ENCODE data around the gene AFAP1L1. TPM values are rescaled to one million over a fixed set of nuclear protein-coding genes. Genes with fewer than 3 reads are reported as not detected.
A peak's percentile ranks its signal among the peaks of the same experiment; 100 is the strongest.
"Not testable (repeated sequence)": the region's sequence is repeated elsewhere in the genome, so short reads cannot be mapped to it uniquely, and the experiment has no call there.

Gene AFAP1L1
- total RNA-seq, 8 experiments from 2014 or later, result 0.17 to 5.0 (median 1.2) TPM

DNA sequence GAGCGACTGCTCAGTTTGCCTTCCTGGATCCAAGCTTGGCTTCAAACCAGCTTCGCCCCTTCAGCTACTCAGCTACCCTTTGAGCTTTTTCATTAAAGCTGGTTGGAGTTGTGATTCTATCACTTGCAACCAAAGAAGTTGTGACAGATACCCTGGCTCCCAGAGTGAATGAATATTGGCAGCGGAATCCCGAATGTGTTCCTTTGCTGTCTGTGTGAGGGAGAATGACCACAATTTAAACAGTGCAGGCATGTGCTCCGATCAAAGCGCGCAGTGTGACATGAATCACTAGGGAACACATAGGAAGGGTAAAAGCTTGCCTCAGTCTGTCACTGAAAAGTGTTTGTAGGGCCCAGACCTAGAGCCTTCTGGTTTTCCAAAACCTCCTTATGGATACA lies 6.6 kb upstream of the AFAP1L1 start:
- no peak overlapping the region for H3K27ac ChIP-seq
- in situ Hi-C loops (cut with MboI; ENCODE audit: low pct_unique_long_range_greater_than_20kb in 2 of 9, low sequenced_read_pairs in 9 of 9, unreplicated experiment in 9 of 9), result loop anchor here in 6 of 9 experiments (25.0 kb wide), 2 partner anchors 128 to 528 kb away; partner anchors contain the start of gene ABLIM3 (in 2 of the 6)
- whole genome bisulfite sequencing, 10 experiments, result 63 to 95% (median 84%) methylated on average over 4 to 7 of the region's 7 CpGs; no CpG with 5 or more reads in 2 of the 10 experiments

DNA sequence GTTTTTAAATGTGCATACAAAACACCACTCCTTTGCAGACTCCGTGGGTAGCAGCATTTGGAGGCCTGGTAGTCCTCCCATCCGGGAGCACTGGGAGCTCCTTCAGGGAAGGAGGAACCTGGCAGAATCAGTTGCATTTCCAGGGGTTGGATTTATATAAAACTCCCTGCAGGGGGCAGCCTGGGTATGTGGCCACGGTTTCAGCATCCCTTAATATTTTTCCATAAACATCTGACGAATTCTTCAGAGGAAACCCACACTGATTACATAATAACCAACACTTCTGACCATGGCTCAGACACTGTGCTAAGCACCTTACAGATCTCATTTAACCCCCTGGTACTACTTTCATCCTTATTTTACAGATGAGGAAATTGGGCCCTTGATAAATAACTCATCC lies 6.1 kb upstream of the AFAP1L1 start:
- H3K4me1 ChIP-seq (replicated peaks in 1 of 2), result no peaks in the 10 kb centered on the region
- peak in 3 of 8 experiments; percentile 63 to 72 (median 70) for ATAC-seq (replicated peaks in 6 of 8)
- in situ Hi-C loops (cut with MboI; ENCODE audit: low pct_unique_long_range_greater_than_20kb in 2 of 9, low sequenced_read_pairs in 9 of 9, unreplicated experiment in 9 of 9), result loop anchor here in 6 of 9 experiments (25.0 kb wide), 2 partner anchors 128 to 528 kb away; partner anchors contain the start of gene ABLIM3 (in 2 of the 6)
- H3K4me3 ChIP-seq, result no peak overlapping the region
- H3K27ac ChIP-seq, result no peak overlapping the region
- WGBS, 10 experiments, result 0 to 86% (median 36%) methylated on average over 1 to 4 of the region's 4 CpGs; no CpG with 5 or more reads in 3 of the 10 experiments

More for the DNA sequence above, 6.6 kb upstream of the AFAP1L1 start:
- no peak for ATAC-seq (replicated peaks in 6 of 8)
- H3K4me1 ChIP-seq (replicated peaks in 1 of 2), result no peaks in the 10 kb centered on the region
- H3K4me3 ChIP-seq, result no peak overlapping the region

DNA sequence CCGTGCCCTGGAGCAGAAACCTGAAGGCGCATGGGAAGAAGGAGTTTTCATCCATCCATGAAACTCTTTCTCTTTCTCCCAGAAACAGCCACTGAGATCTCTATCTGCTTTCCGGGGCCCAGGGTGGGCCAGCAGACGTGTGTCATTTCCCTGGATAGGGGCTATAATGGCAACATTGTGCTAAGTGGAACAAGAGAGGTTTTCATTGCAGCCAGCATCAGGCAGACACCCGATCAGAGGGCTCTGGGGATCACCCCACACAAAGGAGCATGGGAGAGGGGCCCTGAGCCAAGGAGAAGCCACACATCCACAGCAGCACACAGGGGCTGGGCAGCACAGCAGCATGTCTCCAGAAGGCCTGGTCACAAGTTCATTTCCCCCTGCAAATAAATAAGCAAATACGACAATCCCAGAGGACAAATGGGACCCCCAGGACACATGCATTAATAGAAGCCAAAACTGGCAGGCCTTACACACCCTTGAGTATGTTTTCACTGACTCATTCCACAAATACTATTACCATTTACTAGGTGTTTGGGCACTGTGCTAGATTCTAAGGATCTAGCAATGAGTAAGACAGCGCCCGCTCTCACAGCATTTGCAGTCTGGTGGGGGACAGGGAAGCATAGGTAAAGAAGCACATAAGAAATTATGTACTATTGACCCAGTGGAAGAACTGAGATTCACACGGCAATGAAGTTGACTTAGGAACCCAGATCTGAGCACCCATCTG lies 4.3 kb upstream of the AFAP1L1 start:
- H3K4me3 ChIP-seq, result no peak overlapping the region
- peaks cover under 1 to 1% of the 10 kb centered on the region in 2 donors for H3K4me1 ChIP-seq (replicated peaks in 1 of 2)
- ATAC-seq (replicated peaks in 6 of 8), result no peak
- H3K27ac ChIP-seq, result no peak overlapping the region
- in situ Hi-C loops (cut with MboI; ENCODE audit: low pct_unique_long_range_greater_than_20kb in 2 of 9, low sequenced_read_pairs in 9 of 9, unreplicated experiment in 9 of 9), result loop anchor here in 6 of 9 experiments (25.0 kb wide), 2 partner anchors 130 to 530 kb away; partner anchors contain the start of gene ABLIM3 (in 2 of the 6)
- 43 to 100% (median 70%) methylated on average over 1 to 3 of the region's 9 CpGs; no CpG with 5 or more reads in 5 of the 10 experiments for WGBS, 10 experiments

DNA sequence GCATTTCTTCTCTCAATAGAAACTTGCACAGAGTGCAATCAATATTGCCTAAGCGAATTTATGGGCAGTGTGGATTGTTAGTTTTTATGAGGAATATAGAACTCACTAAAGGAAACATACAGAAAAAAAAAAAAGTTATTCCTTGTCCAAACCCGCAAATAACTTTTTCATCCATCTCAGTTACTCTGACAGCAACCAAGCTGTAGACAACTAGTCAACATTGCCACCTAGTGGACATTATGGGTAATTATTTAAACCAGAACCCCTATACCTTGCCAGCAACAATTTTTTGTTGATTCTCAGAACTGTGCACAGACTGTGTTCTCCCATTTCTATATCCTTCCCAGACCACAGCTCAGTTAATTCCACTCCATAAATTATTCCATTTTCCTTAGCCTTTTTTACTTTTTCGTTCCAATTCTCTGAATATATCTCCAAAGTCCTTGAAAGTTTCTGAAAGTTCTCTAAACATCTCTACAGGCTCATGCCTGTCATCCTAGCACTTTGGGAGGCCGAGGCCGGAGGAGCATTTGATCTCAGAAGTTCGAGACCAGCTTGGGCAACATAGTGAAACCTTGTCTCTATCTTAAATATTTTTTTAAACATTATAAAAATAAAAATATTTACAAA lies 2.6 kb upstream of the AFAP1L1 start:
- H3K4me1 ChIP-seq (replicated peaks in 1 of 2), result peaks cover 5 to 6% of the 10 kb centered on the region in 2 donors
- in situ Hi-C loops (cut with MboI; ENCODE audit: low pct_unique_long_range_greater_than_20kb in 2 of 9, low sequenced_read_pairs in 9 of 9, unreplicated experiment in 9 of 9), result loop anchor here in 6 of 9 experiments (25.0 kb wide), 2 partner anchors 132 to 532 kb away; partner anchors contain the start of gene ABLIM3 (in 2 of the 6)
- WGBS, 10 experiments, result 13 to 47% (median 35%) methylated on average over 4 to 6 of the region's 6 CpGs
- H3K27ac ChIP-seq, result no peak overlapping the region
- peak in 2 of 8 experiments; percentile 3 for ATAC-seq (replicated peaks in 6 of 8)
- no peak overlapping the region for H3K4me3 ChIP-seq

DNA sequence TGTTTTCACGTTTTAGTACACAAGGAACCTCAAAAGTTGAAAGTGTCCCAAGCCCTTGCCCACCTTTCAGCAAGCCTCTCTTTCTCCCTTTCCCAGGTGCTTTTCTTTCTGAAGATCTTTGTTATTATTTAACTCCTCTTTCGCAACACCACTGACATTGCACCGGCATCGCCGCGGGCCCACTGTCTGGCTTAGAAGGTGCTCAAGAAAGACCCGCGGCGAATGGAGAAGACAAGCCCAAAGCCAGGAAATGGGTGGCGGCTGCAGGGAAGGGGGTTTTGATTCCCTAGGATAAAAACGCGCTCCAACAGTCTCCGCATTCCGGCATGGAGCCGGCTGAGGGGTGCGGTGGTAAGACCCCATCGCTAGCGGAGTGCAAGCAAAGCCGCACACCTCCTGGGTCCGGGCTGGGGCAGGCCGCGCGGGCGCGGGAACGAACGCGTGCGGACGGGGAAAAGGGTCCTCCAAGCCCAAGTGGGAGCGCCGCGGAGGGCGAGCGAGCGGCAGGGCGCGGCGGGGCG lies 404 bp upstream of the AFAP1L1 start:
- no peak for ATAC-seq (replicated peaks in 6 of 8)
- in situ Hi-C loops (cut with MboI; ENCODE audit: low pct_unique_long_range_greater_than_20kb in 2 of 9, low sequenced_read_pairs in 9 of 9, unreplicated experiment in 9 of 9), result loop anchor here in 6 of 9 experiments (25.0 kb wide), 2 partner anchors 134 to 534 kb away; partner anchors contain the start of gene ABLIM3 (in 2 of the 6)
- H3K27ac ChIP-seq, result no peak overlapping the region
- WGBS, 10 experiments, result 6 to 29% (median 17%) methylated on average over 1 to 29 of the region's 40 CpGs
- H3K4me3 ChIP-seq, result peak overlapping the region; percentile 26 to 50 (median 46)
- peaks cover 5 to 6% of the 10 kb centered on the region in 2 donors for H3K4me1 ChIP-seq (replicated peaks in 1 of 2)

DNA sequence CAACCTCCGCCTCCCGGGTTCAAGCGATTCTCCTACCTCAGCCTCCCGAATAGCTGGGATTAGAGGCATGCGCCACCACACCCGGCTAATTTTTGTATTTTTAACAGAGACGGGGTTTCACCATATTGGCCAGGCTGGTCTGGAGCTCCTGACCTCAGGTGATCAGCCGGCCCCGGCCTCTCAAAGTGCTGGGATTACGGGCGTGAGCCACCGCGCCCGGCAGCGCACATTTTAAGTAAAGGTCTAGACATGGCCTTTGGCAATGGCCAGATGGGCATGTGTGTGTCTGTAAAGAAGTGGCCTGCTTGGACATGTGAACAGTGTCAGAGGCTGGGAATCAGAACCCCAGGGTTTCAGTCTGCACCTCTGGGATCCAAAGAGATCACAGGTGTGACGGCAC lies 1.1 kb downstream of the AFAP1L1 start:
- 31 to 100% (median 55%) methylated on average over 1 to 12 of the region's 16 CpGs; no CpG with 5 or more reads in 5 of the 10 experiments for WGBS, 10 experiments
- in situ Hi-C loops (cut with MboI; ENCODE audit: low pct_unique_long_range_greater_than_20kb in 2 of 9, low sequenced_read_pairs in 9 of 9, unreplicated experiment in 9 of 9), result loop anchor here in 6 of 9 experiments (25.0 kb wide), 2 partner anchors 135 to 535 kb away; partner anchors contain the start of gene ABLIM3 (in 2 of the 6)
- H3K4me3 ChIP-seq, result peak overlapping the region in 2 of 5 donors; percentile 43 to 50
- not testable (repeated sequence) for H3K27ac ChIP-seq; H3K4me1 ChIP-seq (replicated peaks in 1 of 2); ATAC-seq (replicated peaks in 6 of 8)

DNA sequence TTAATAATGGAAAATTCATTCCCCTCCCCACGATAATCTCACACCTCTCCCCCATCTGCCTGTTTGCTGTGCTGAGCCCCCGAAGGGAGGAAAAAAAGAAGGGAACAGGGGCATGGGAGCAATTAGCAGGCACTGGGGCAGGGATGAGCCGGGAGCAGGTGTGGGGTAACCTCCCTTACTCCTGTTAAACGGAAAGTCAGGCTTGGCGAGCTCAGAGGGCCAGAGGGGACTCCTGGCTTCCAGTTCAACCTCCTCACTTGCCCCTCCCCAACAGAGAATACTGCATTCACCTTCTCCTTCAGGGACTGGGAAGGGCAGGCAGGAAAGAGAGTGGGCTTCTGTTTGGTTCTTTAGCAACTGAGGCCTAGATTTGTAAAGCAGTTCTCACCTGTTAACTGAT lies 1.6 kb downstream of the AFAP1L1 start:
- WGBS, 10 experiments, result 40 to 100% (median 83%) methylated on average over 1 to 4 of the region's 5 CpGs; no CpG with 5 or more reads in 5 of the 10 experiments
- no peak overlapping the region for H3K27ac ChIP-seq
- in situ Hi-C loops (cut with MboI; ENCODE audit: low pct_unique_long_range_greater_than_20kb in 2 of 9, low sequenced_read_pairs in 9 of 9, unreplicated experiment in 9 of 9), result loop anchor here in 6 of 9 experiments (25.0 kb wide), 2 partner anchors 136 to 536 kb away; partner anchors contain the start of gene ABLIM3 (in 2 of the 6)
- H3K4me3 ChIP-seq, result no peak overlapping the region
- peaks cover 5 to 6% of the 10 kb centered on the region in 2 donors for H3K4me1 ChIP-seq (replicated peaks in 1 of 2)
- ATAC-seq (replicated peaks in 6 of 8), result no peak

DNA sequence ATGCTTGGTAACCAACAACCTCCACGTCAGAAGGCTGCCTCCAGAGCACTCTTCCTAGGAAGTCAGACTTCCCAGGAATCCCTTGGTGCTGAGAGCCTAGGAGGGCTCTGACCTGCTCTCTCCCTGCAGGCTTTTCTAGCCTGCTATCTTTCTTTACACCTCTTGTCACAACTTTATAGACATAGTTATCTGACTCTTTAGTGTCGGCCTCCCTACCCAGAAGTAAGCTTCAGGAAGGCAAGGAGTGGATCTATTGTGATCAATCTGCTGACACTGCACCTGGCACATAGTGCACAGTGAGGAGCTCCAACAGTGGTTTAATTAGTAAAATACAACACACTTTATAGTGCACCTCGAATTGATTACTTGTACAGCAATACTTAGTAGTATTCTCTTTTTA lies 2.3 kb downstream of the AFAP1L1 start:
- WGBS, 10 experiments, result 0 to 83% (median 60%) methylated on average over 1 to 3 of the region's 3 CpGs; no CpG with 5 or more reads in 4 of the 10 experiments
- in situ Hi-C loops (cut with MboI; ENCODE audit: low pct_unique_long_range_greater_than_20kb in 2 of 9, low sequenced_read_pairs in 9 of 9, unreplicated experiment in 9 of 9), result loop anchor here in 6 of 9 experiments (25.0 kb wide), 2 partner anchors 137 to 537 kb away; partner anchors contain the start of gene ABLIM3 (in 2 of the 6)
- ATAC-seq (replicated peaks in 6 of 8), result no peak
- Histone ChIP-seq H3K4me1 (replicated peaks in 1 of 2) (peaks cover 5 to 6% of the 10 kb centered on the region in 2 donors), H3K27ac (no peak overlapping the region), H3K4me3 (no peak overlapping the region)

DNA sequence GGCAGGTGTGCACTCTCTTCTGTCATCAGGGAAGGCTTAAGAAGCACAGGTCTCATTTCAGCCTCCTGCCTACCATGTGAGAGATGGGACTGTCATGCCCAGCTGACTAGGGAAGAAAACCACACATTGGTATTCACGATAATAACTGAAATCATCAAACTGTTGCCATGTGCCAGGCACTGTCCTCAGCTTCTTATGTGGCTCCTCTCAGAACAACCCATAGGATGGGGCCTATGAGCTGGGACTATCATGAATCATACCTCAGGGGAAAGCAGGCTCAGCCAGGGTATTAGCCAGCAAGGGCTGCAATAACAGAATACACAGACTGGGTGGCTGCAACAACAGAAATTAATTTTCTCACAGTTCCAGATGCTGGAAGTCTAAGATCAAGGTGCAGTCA lies 3.3 kb downstream of the AFAP1L1 start:
- Histone ChIP-seq H3K4me3 (no peak overlapping the region), H3K27ac (no peak overlapping the region), H3K4me1 (replicated peaks in 1 of 2) (peaks cover 5 to 6% of the 10 kb centered on the region in 2 donors)
- ATAC-seq (replicated peaks in 6 of 8), result no peak
- in situ Hi-C loops (cut with MboI; ENCODE audit: low pct_unique_long_range_greater_than_20kb in 2 of 9, low sequenced_read_pairs in 9 of 9, unreplicated experiment in 9 of 9), result loop anchor here in 6 of 9 experiments (25.0 kb wide), 2 partner anchors 138 to 538 kb away; partner anchors contain the start of gene ABLIM3 (in 2 of the 6)
- 17 to 100% (median 100%) methylated on average over 1 of the region's 1 CpG; no CpG with 5 or more reads in 6 of the 10 experiments for WGBS, 10 experiments

DNA sequence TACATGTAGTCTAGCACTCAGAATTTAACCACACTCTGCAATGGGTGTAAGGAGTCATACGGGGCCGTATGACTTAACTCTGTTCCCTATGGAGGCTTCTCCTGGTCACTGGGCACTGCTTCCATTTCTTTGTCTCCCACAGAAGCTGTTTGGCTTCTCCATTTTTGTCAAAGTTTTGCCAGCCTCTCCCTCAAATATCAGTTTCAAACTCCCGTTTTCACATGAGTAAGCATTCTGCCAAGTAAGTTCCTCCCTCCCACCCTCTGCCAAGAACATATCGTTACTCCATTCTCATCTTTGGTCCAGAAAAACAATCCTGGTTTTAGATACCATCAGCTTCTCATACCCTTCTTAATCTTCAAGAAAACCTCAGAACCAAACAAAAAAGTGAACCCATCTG lies 6.1 kb downstream of the AFAP1L1 start:
- Histone ChIP-seq H3K4me1 (replicated peaks in 1 of 2) (peaks cover under 1% of the 10 kb centered on the region in 2 donors), H3K27ac (no peak overlapping the region), H3K4me3 (no peak overlapping the region)
- no peak for ATAC-seq (replicated peaks in 6 of 8)
- in situ Hi-C loops (cut with MboI; ENCODE audit: low pct_unique_long_range_greater_than_20kb in 2 of 9, low sequenced_read_pairs in 9 of 9, unreplicated experiment in 9 of 9), result no loop called here
- WGBS, 10 experiments, result 17 to 79% (median 49%) methylated on average over 1 to 4 of the region's 4 CpGs; no CpG with 5 or more reads in 4 of the 10 experiments

DNA sequence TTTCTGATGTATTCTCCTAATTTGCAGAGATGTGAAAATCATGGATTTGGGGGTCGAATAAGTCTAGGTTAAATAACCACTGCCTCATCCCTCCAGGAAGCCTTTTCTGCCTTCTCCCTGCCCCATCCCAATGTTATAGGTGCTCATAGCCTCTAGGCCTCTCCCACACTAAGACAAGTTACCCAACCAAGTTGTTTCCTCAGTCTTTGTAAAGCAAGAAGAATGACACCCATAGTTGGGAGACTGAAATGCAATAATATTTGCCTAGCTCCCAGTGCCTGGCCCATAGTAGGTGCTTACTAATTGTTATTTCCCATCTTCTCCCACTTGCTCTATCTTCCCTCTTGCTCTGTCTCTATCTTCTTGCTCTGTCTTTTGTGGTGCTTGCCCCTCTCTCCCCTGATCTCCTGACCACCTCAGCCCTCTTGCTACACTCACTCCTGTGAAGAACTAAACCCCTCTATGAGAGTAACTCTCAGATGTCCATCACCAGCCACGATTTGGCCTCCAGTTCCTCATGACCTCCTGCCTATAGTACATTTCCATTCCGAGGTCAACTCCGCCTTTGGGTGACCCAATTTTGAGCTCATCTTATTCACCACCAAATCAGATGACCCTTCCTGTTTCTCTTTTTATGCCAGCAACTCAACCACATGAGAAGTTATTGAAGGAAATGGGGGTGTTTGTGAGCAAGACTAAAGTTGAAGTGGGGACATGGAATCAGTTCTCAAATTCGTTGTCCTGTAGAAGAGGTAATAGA lies 7.0 kb downstream of the AFAP1L1 start:
- no peak for ATAC-seq (replicated peaks in 6 of 8)

DNA sequence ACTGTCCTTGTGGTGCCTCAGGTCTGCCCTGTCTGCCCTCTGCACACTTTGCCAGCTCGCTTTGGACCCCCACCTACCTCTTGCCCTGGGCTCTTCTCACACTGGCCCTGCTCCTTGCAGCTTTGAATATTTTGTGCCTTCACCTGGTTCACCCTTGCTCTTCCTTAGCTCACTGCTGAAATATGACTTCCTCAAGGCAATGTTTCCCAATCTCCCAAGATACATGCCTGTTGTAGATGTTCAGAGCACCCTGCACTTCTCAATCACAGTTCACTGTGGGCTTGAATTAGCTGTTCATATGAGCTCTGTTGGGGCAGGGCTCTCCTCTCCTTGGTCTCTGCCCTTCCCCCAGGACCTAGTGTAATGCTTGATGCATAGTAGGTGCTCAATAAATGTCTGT lies 8.0 kb downstream of the AFAP1L1 start:
- ATAC-seq (replicated peaks in 6 of 8), result no peak
- Histone ChIP-seq H3K4me3 (no peak overlapping the region), H3K27ac (no peak overlapping the region), H3K4me1 (replicated peaks in 1 of 2) (no peaks in the 10 kb centered on the region)
- in situ Hi-C loops (cut with MboI; ENCODE audit: low pct_unique_long_range_greater_than_20kb in 2 of 9, low sequenced_read_pairs in 9 of 9, unreplicated experiment in 9 of 9), result no loop called here
- WGBS, 10 experiments, result 57 to 86% (median 67%) methylated on average over 1 of the region's 1 CpG; no CpG with 5 or more reads in 5 of the 10 experiments

More for the DNA sequence above, 7.0 kb downstream of the AFAP1L1 start:
- WGBS, 10 experiments, result 30 to 97% (median 68%) methylated on average over 2 to 5 of the region's 5 CpGs; no CpG with 5 or more reads in 1 of the 10 experiments
- H3K27ac ChIP-seq, result no peak overlapping the region
- no peak overlapping the region for H3K4me3 ChIP-seq
- in situ Hi-C loops (cut with MboI; ENCODE audit: low pct_unique_long_range_greater_than_20kb in 2 of 9, low sequenced_read_pairs in 9 of 9, unreplicated experiment in 9 of 9), result no loop called here
- no peaks in the 10 kb centered on the region for H3K4me1 ChIP-seq (replicated peaks in 1 of 2)
